Measurements from ENCODE around the gene SLC5A3.

DNA sequence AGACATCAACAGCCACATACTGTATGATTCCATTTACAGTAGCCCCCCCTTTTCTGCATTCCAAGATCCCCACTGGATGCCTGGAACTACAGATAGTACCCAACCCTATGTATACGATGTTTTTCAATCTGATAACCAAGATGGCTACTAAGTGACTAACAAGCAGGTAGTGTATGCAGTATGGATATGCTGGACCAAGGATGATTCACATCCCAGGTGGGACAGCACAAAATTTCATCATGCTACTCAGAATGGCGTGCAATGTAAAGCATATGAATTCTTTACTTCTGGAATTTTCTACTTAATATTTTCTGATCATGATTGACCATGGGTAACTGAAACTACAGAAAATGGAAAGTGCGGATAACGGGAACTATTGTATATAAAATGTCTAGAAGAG, 30.0 kb upstream of the SLC5A3 start:
- TF ChIP-seq, protein P1, sequence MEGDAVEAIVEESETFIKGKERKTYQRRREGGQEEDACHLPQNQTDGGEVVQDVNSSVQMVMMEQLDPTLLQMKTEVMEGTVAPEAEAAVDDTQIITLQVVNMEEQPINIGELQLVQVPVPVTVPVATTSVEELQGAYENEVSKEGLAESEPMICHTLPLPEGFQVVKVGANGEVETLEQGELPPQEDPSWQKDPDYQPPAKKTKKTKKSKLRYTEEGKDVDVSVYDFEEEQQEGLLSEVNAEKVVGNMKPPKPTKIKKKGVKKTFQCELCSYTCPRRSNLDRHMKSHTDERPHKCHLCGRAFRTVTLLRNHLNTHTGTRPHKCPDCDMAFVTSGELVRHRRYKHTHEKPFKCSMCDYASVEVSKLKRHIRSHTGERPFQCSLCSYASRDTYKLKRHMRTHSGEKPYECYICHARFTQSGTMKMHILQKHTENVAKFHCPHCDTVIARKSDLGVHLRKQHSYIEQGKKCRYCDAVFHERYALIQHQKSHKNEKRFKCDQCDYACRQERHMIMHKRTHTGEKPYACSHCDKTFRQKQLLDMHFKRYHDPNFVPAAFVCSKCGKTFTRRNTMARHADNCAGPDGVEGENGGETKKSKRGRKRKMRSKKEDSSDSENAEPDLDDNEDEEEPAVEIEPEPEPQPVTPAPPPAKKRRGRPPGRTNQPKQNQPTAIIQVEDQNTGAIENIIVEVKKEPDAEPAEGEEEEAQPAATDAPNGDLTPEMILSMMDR (IDR thresholded peaks at IDR 0.05) = no peak
- no peak for TF ChIP-seq POLR2A (IDR thresholded peaks at IDR 0.05)
- TF ChIP-seq POLR2AphosphoS5 (IDR thresholded peaks at IDR 0.05) = no peak

All from prostate gland (tissue), 2 donors.